K562 (cell line): Measurements from ENCODE around the gene SEPTIN6. TPM values are rescaled to one million over a fixed set of nuclear protein-coding genes. Genes with fewer than 3 reads are reported as not detected.

ENCODE experiments used
- AFF1 ChIP-seq, 2 experiments: fragments of 450-650 bp; IDR thresholded peaks; 2 replicates each; pipeline ENCODE4 v1.6.1; 2018; ENCODE audit warnings: mild to moderate bottlenecking in 2 of 2, low read depth in 1 of 2; ENCODE audit not compliant: partially characterized antibody in 2 of 2
- ARNT ChIP-seq, 2 experiments: fragments of 450-650 bp; IDR thresholded peaks; 2 replicates each; pipeline ENCODE4 v1.6.1; 2016; ENCODE audit warnings: mild to moderate bottlenecking in 1 of 2
- BACH1 ChIP-seq: fragments of 200-800 bp; sonication (Bioruptor generic); IDR thresholded peaks from 2 replicates; pipeline ENCODE4 v1.6.1; 2016; ENCODE audit warnings: missing genetic modification characterization, missing compliant biosample characterization
- BMI1 ChIP-seq: fragments of 150-350 bp; IDR thresholded peaks from 2 replicates; pipeline ENCODE4 v1.6.1; 2014; ENCODE audit warnings: low read length
- BRD9 ChIP-seq: fragments of 450-650 bp; IDR thresholded peaks from 2 replicates; pipeline ENCODE4 v1.6.1; 2018; ENCODE audit warnings: low read depth; ENCODE audit not compliant: partially characterized antibody
- CAMTA2 ChIP-seq: fragments of 250-450 bp; sonication (Bioruptor Pico); conservative IDR thresholded peaks from 2 replicates; pipeline ENCODE4 v1.5.1; 2022
- CCNT2 ChIP-seq: IDR thresholded peaks from 2 replicates; pipeline ENCODE4 v1.6.1; 2011; ENCODE audit warnings: borderline replicate concordance, low read depth, mild to moderate bottlenecking, moderate library complexity, mixed read lengths, low read length; ENCODE audit not compliant: insufficient read length; ENCODE audit errors: extremely low read depth
- EP400 ChIP-seq: fragments of 450-650 bp; IDR thresholded peaks from 2 replicates; pipeline ENCODE4 v1.6.1; 2017; ENCODE audit warnings: antibody characterized with exemption, mild to moderate bottlenecking, moderate library complexity
- JUNB ChIP-seq: fragments of 450-650 bp; formaldehyde crosslinking; conservative IDR thresholded peaks from 2 replicates; pipeline ENCODE4 v1.4.0; 2020; ENCODE audit warnings: mild to moderate bottlenecking
- MXD1 ChIP-seq: fragments of 250-450 bp; sonication (Bioruptor Pico); IDR thresholded peaks from 2 replicates; pipeline ENCODE4 v1.8.0; 2021; ENCODE audit warnings: borderline replicate concordance, mild to moderate bottlenecking, moderate library complexity; ENCODE audit not compliant: poor library complexity, severe bottlenecking
- NEUROD1 ChIP-seq: fragments of 150-350 bp; IDR thresholded peaks from 2 replicates; pipeline ENCODE4 v1.6.1; 2014; ENCODE audit warnings: borderline replicate concordance, low read length, low read depth; ENCODE audit not compliant: partially characterized antibody
- NR0B1 ChIP-seq: fragments of 450-650 bp; IDR thresholded peaks from one replicate; pipeline ENCODE4 v1.6.1; 2018; ENCODE audit warnings: mild to moderate bottlenecking, moderate library complexity; ENCODE audit not compliant: partially characterized antibody
- RBM15 ChIP-seq: fragments of 200-400 bp; formaldehyde crosslinking; IDR thresholded peaks from 2 replicates; pipeline ENCODE4 v1.6.1; 2018; ENCODE audit warnings: mild to moderate bottlenecking, low read length, moderate library complexity; ENCODE audit not compliant: insufficient read depth
- TCF15 ChIP-seq: fragments of 250-450 bp; sonication (Bioruptor Pico); IDR thresholded peaks from 2 replicates; pipeline ENCODE4 v1.8.0; 2022; ENCODE audit warnings: moderate library complexity, mild to moderate bottlenecking, inconsistent platforms
- U2AF1 ChIP-seq: fragments of 200-400 bp; formaldehyde crosslinking; optimal IDR thresholded peaks from 2 replicates; pipeline ENCODE3; 2017; ENCODE audit warnings: mild to moderate bottlenecking, low read depth, low read length, moderate library complexity
- YBX1 ChIP-seq: fragments of 450-650 bp; IDR thresholded peaks from 2 replicates; pipeline ENCODE4 v1.7.1; 2016; ENCODE audit warnings: mild to moderate bottlenecking
- ZKSCAN1 ChIP-seq: fragments of 150-350 bp; IDR thresholded peaks from 2 replicates; pipeline ENCODE4 v1.6.1; 2016; ENCODE audit warnings: low read depth, low read length
- ZNF175 ChIP-seq: fragments of 200-800 bp; sonication (Bioruptor generic); IDR thresholded peaks from 2 replicates; pipeline ENCODE4 v1.6.1; 2016; ENCODE audit warnings: low read depth, mild to moderate bottlenecking, missing genetic modification characterization, missing compliant biosample characterization
- ZNF3 ChIP-seq: fragments of 250-450 bp; sonication (Bioruptor Pico); IDR thresholded peaks from 2 replicates; pipeline ENCODE4 v1.5.0; 2021; ENCODE audit warnings: mild to moderate bottlenecking, moderate library complexity
- ZNF347 ChIP-seq: fragments of 450-650 bp; formaldehyde crosslinking; IDR thresholded peaks from 2 replicates; pipeline ENCODE4 v1.4.0; 2020; ENCODE audit warnings: low read depth, mild to moderate bottlenecking, moderate library complexity
- ZSCAN29 ChIP-seq: fragments of 450-650 bp; IDR thresholded peaks from 2 replicates; pipeline ENCODE4 v1.6.1; 2017
- polyA plus RNA-seq, 8 experiments: library from polyadenylated mRNA; depleted of rRNA in 4 of 8; stranded (reverse) in 5 of 8; unstranded in 3 of 8; fragments of >200 nt; fragmentation: Nextera tagmentation in 2 of 8; fragmentation: Illumina TruSeq in 1 of 8; extraction: Ambion mirVana in 2 of 8; extraction: Trizol in 1 of 8; gene quantifications; 2 replicates each; pipeline versions ENCODE4 v1.2.1 to v1.2.3, GENCODE V29; 2011 to 2014; ENCODE audit warnings: inconsistent platforms in 1 of 8, missing spikeins in 1 of 8
- total RNA-seq, 7 experiments: library from RNA; depleted of rRNA in 6 of 7; stranded (reverse); fragments of >200 nt in 6 of 7; fragmentation: Illumina TruSeq in 2 of 7; extraction: Trizol in 2 of 7; gene quantifications; 2 replicates each; pipeline versions ENCODE4 v1.2.1 to v1.2.3, GENCODE V29; 2011 to 2021; ENCODE audit warnings: low replicate concordance in 1 of 7

The SEPTIN6 gene
- total and polyA plus RNA-seq, 9 of the 15 experiments (the other 6 are each of a cell fraction or from before 2014, with no cell fraction given) = 8.4 to 67.0 (median 37.8) TPM

GRCh38 chrX:119692191-119693039 is 553 bp downstream of the SEPTIN6 start (continued):
- TF ChIP-seq EP400 = peak; percentile 33; the same call in 1 of the 2 replicates
- TF ChIP-seq NR0B1 = no peak
- TF ChIP-seq TCF15 (CRISPR knock-in tag) = no peak
- TF ChIP-seq ARNT (IDR thresholded peaks at IDR 0.05) = no peak
- TF ChIP-seq U2AF1 = no peak
- no peak for TF ChIP-seq ZSCAN29
- no peak for TF ChIP-seq ZNF175
- no peak for TF ChIP-seq BACH1 (tag)
- TF ChIP-seq NEUROD1 = no peak
- no peak for TF ChIP-seq JUNB (CRISPR knock-in tag)
- no peak for TF ChIP-seq RBM15
- no peak for TF ChIP-seq MXD1 (CRISPR knock-in tag)
- no peak for TF ChIP-seq ZNF3 (CRISPR knock-in tag)
- TF ChIP-seq BRD9 = no peak
- peak in 1 of 2 experiments; percentile 14 for TF ChIP-seq AFF1 (IDR thresholded peaks at IDR 0.05; ENCODE audit: low read depth in 1 of 2, partially characterized antibody in 2 of 2)
- no peak for TF ChIP-seq CAMTA2 (CRISPR knock-in tag)
- TF ChIP-seq YBX1 = no peak
- no peak for TF ChIP-seq BMI1
- TF ChIP-seq ZNF347 = no peak
- TF ChIP-seq ZKSCAN1 = no peak
- TF ChIP-seq CCNT2 = peak; percentile 49
